Left ventricle myocardium inferior (tissue), 1 donor: ENCODE measurements around the gene C1QBP. TPM values are rescaled to one million over a fixed set of nuclear protein-coding genes. Genes with fewer than 3 reads are reported as not detected.
"Not testable (repeated sequence)": the region's sequence is repeated elsewhere in the genome, so short reads cannot be mapped to it uniquely, and the experiment has no call there.

Experiments
- DNase-seq: peaks from one replicate; pipeline ENCODE4 v3.0.0-alpha.2; 2020
- H3K27ac ChIP-seq: fragments of 200-600 bp; replicated peaks from 2 replicates; pipeline ENCODE4 v1.8.0; 2021
- H3K27me3 ChIP-seq: fragments of 200-600 bp; 2 replicates; pipeline ENCODE4 v1.8.0; 2021; ENCODE audit warnings: low read depth
- H3K36me3 ChIP-seq: fragments of 200-600 bp; 2 replicates; pipeline ENCODE4 v1.8.0; 2021
- H3K4me1 ChIP-seq: fragments of 200-600 bp; 2 replicates; pipeline ENCODE4 v1.8.0; 2021
- H3K4me3 ChIP-seq: fragments of 200-600 bp; 2 replicates; pipeline ENCODE4 v1.8.0; 2021; ENCODE audit warnings: mild to moderate bottlenecking, moderate library complexity
- H3K9me3 ChIP-seq: fragments of 200-600 bp; replicated peaks from 2 replicates; pipeline ENCODE4 v1.8.0; 2021
- intact Hi-C: fragments of 100-400 bp; cut with micrococcal nuclease; formaldehyde crosslinking; loops from one replicate; pipeline ENCODE4 v1.11.0; 2022
- total RNA-seq: library from RNA; stranded (reverse); fragmentation: NEBNext Ultra II Directional; extraction: Animal tissue kit (Norgen Biotek cat#: 25700); gene quantifications from one replicate; pipeline ENCODE4 v1.2.1, GENCODE V29; 2021
- TF ChIP-seq, protein P1 (sequence below): fragments of 200-600 bp; IDR thresholded peaks from 2 replicates; pipeline ENCODE4 v1.8.0; 2021; ENCODE audit warnings: antibody characterized with exemption, mild to moderate bottlenecking, borderline replicate concordance
- donor health status: DM: no; HTN: yes; CAD: no; lungs with severe emphysema.

The C1QBP gene
- total RNA-seq, 1 donor from 2014 or later, result 124 TPM

DNA sequence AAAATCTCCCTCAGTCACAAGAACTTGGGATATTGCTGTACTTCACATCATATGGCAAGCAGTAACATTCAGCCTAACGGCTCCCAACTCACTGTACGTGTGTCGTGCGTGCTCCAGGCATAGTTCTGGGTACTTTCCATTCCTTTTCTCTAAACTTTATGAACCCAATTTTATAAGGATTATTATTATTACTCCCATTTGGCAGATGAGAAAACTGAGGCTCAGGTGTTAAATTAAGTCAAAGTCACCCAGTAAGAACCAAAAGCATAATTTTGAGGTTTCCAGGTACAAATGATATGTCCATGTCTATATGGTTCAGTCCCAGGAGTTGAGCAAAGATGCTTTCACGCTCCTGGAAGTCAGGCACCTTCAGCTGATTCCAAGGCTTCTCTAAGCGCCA lies 4.8 kb upstream of the C1QBP start:
- H3K36me3 ChIP-seq, result peaks cover 53% of the 10 kb centered on the region
- no peaks in the 10 kb centered on the region for H3K9me3 ChIP-seq
- peaks cover 9% of the 10 kb centered on the region for H3K4me1 ChIP-seq
- no peak for DNase-seq
- no peak overlapping the region for H3K27ac ChIP-seq
- no peak overlapping the region for H3K4me3 ChIP-seq
- TF ChIP-seq, protein P1, sequence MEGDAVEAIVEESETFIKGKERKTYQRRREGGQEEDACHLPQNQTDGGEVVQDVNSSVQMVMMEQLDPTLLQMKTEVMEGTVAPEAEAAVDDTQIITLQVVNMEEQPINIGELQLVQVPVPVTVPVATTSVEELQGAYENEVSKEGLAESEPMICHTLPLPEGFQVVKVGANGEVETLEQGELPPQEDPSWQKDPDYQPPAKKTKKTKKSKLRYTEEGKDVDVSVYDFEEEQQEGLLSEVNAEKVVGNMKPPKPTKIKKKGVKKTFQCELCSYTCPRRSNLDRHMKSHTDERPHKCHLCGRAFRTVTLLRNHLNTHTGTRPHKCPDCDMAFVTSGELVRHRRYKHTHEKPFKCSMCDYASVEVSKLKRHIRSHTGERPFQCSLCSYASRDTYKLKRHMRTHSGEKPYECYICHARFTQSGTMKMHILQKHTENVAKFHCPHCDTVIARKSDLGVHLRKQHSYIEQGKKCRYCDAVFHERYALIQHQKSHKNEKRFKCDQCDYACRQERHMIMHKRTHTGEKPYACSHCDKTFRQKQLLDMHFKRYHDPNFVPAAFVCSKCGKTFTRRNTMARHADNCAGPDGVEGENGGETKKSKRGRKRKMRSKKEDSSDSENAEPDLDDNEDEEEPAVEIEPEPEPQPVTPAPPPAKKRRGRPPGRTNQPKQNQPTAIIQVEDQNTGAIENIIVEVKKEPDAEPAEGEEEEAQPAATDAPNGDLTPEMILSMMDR, result no peak
- H3K27me3 ChIP-seq, result no peaks in the 10 kb centered on the region
- intact Hi-C loops, result no loop called here

GRCh38 chr17:5439446-5439764 lies 450 bp upstream of the C1QBP start:
- Histone ChIP-seq H3K27me3 (no peaks in the 10 kb centered on the region), H3K9me3 (no peaks in the 10 kb centered on the region), H3K27ac (peak overlapping the region; percentile 87), H3K36me3 (peaks cover 44% of the 10 kb centered on the region), H3K4me1 (peaks cover 39% of the 10 kb centered on the region), H3K4me3 (peak overlapping the region; percentile 86)
- TF ChIP-seq, protein P1, result peak; percentile 45
- no peak for DNase-seq
- intact Hi-C loops, result no loop called here

DNA sequence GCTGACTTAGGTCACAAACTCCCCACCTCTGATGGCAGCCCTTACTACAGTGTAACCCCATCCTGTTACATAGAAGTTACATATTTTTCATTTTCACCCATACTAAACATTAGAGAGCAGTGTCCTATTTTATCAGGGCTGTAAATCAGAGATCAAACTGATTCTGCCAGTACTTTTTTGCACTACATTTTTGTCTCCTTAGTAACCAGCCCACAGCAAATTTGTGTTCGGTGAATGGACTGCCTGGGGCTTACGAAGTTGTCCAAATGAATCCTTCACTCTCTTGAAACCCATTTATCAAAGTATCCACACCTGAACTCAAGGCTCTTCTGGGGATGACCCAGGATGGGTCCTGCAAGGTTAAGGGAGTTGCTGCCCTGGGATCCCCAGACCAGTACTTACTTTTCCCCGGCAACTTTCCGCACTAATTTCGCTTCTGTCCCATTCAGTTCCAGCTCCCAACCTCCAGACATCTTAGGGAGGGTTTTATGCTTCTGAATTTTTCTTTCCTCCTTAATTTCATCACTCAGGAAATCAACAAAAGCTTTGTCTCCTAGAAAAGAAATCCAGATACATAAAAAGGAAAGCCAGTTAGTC lies 1.1 kb downstream of the C1QBP start:
- Histone ChIP-seq H3K36me3 (peaks cover 47% of the 10 kb centered on the region), H3K4me1 (peaks cover 50% of the 10 kb centered on the region), H3K4me3 (peak overlapping the region; percentile 86), H3K27me3 (no peaks in the 10 kb centered on the region), H3K27ac (peak overlapping the region; percentile 87), H3K9me3 (no peaks in the 10 kb centered on the region)
- TF ChIP-seq, protein P1, result no peak
- intact Hi-C loops, result no loop called here
- DNase-seq, result no peak

- H3K27me3 ChIP-seq, DNase-seq, H3K9me3 ChIP-seq, H3K27ac ChIP-seq, H3K4me3 ChIP-seq, intact Hi-C loops: not testable (repeated sequence)
- Histone ChIP-seq H3K4me1 (peaks cover 50% of the 10 kb centered on the region), H3K36me3 (peaks cover 66% of the 10 kb centered on the region)
Observed at GRCh38 chr17:5435781-5436315, 3.1 kb downstream of the C1QBP start.

- intact Hi-C loops, result no loop called here
- peaks cover 50% of the 10 kb centered on the region for H3K4me1 ChIP-seq
- DNase-seq, result no peak
- no peaks in the 10 kb centered on the region for H3K9me3 ChIP-seq
- H3K27ac ChIP-seq, result peak overlapping the region; percentile 6
- TF ChIP-seq, protein P1, result no peak
- H3K36me3 ChIP-seq, result peaks cover 75% of the 10 kb centered on the region
- no peaks in the 10 kb centered on the region for H3K27me3 ChIP-seq
- H3K4me3 ChIP-seq, result no peak overlapping the region
Observed at GRCh38 chr17:5434984-5435383, 4.0 kb downstream of the C1QBP start.

GRCh38 chr17:5431949-5432556 lies 6.9 kb downstream of the C1QBP start:
- peaks cover 96% of the 10 kb centered on the region for H3K36me3 ChIP-seq
- no peak for DNase-seq

GRCh38 chr17:5431234-5431633 lies 7.7 kb downstream of the C1QBP start:
- intact Hi-C loops, DNase-seq, H3K27me3 ChIP-seq, H3K4me3 ChIP-seq, H3K9me3 ChIP-seq, H3K27ac ChIP-seq: not testable (repeated sequence)
- Histone ChIP-seq H3K36me3 (peaks cover 96% of the 10 kb centered on the region), H3K4me1 (peaks cover 21% of the 10 kb centered on the region)

More at GRCh38 chr17:5431949-5432556, 6.9 kb downstream of the C1QBP start:
- intact Hi-C loops, result no loop called here
- Histone ChIP-seq H3K27ac (no peak overlapping the region), H3K9me3 (no peaks in the 10 kb centered on the region), H3K4me3 (no peak overlapping the region), H3K27me3 (no peaks in the 10 kb centered on the region), H3K4me1 (peaks cover 24% of the 10 kb centered on the region)
- TF ChIP-seq, protein P1, result no peak
